GM19351 (cell line): ENCODE data around the gene OTOG.
A peak's percentile ranks its signal among the peaks of the same experiment; 100 is the strongest.

Experiments
- ATAC-seq: cut with Tn5 transposase; IDR thresholded peaks from one replicate; pipeline ENCODE4 v1.9.1; 2021; ENCODE audit warnings: mild to moderate bottlenecking, moderate library complexity; ENCODE audit not compliant: unreplicated experiment

The OTOG gene

DNA sequence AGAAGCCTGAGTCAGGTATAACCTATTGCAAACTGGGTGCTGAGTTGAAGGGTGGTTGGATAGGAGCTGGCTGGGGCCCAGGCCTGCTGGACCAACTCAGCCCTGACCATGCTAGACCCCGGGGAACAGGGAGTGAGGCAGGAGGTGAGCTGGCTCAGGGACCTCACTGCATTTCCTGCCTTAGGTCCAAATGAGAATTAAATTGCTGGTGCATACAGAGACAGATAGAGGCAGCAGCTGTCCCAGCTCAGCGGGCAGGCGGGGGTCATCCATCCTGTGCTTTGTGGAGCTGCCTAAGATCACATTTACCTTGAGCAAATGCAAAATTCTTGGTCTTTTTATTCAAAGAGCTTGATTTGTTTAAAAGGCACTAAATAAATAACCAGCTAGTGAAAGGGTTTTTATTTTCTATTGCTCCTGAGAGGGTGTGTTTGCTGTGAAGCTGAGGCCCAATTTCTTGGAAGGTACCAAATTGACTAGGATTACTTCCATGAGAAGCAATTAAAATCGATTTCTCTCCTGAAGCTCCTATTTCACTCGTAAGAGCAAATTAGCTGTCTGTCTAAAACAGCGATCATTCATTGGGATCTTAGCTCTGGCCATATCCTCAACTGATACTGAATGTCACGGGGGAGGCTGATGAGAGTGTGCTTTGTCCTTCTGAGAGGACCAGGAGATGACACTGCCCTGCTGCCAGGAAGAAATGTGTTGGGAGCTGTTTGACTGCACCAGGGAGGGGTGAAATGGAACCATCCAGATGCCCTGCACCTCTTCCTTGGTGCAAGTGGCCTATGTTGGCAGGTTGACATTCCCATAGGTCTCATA, 27.8 kb upstream of the OTOG start:
- ATAC-seq, result no peak

GRCh38 chr11:17521106-17521900, 25.8 kb upstream of the OTOG start:
- ATAC-seq, result no peak

GRCh38 chr11:17522655-17523054, 24.4 kb upstream of the OTOG start:
- ATAC-seq, result no peak

- ATAC-seq, result no peak
Observed at GRCh38 chr11:17524221-17524620, 22.8 kb upstream of the OTOG start.

GRCh38 chr11:17525570-17525969, 21.5 kb upstream of the OTOG start:
- ATAC-seq, result no peak

- no peak for ATAC-seq
Observed at GRCh38 chr11:17526326-17526725, 20.7 kb upstream of the OTOG start.

GRCh38 chr11:17526931-17527627, 20.0 kb upstream of the OTOG start:
- ATAC-seq, result no peak

- no peak for ATAC-seq
Observed at GRCh38 chr11:17527628-17527995, 19.4 kb upstream of the OTOG start.

- peak; percentile 82 for ATAC-seq
Observed at GRCh38 chr11:17528181-17528691, 18.8 kb upstream of the OTOG start.

GRCh38 chr11:17528906-17529843, 17.9 kb upstream of the OTOG start:
- no peak for ATAC-seq

- ATAC-seq, result no peak
Observed at GRCh38 chr11:17529844-17530185, 17.2 kb upstream of the OTOG start.

DNA sequence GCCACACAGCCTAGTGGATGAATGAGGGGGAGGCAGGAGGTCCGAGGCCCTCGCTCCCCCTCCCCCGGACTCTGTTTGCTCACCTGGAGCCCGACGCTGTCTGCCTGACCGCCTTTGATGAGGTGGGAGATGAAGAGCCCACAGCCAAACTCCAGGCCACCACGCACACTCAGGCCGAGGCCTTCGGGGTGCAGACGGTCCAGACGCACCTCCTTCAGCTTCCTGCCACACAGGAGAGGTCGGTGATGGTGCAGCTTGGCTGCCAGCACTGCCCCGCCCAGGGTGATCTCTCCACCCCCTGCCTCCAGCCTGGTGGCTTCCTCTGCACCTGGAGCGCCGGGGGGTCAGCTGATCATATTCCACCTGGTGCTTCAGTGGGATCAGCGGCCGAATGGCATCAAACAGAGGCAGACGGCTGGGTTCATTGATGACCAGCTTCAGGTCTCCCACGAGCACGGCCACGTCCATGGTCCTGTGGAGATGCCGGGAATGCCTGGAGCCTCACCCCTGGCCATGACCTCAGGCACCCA, 15.9 kb upstream of the OTOG start:
- ATAC-seq, result no peak

DNA sequence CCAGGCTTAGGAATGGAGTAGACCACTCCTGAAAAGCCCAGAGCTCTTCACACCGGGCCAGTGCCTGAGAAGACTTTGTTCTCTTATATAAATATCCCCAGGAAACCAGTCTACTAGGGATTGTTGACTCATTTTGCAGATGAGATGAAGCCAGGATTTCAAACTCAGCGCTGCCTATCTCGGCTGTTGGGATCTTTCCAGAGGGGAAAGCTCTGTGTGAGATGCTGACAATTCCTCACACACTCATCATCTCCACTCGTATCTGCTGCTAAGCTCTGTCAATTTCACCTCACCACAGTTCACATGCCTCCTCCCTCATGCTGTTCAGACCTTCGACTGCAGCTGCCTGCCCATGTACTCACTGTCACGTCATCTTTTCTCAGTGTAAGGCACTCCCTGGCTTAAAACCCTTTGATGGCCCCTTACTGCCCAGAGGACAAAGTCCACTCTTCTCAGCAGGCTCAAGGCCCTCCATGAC, 15.4 kb upstream of the OTOG start:
- no peak for ATAC-seq

DNA sequence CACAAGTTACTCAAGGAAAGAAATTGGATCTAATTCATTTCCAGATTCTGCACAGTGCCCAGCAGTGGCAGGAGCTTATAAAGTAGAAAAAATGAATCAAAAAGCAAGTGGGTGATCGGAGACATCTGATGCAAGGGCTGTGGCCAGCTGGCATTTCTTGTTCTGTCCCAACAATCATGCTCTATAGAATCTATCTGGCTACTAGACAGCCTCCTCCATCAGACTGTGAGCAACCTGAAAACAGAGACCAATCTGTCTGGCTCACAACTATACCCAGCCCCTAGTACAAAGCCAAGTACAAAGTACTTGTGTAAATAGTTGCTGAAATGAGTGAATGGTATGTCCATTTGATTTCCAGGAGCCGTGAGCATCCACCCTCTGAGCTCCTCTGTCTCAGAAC, 14.3 kb upstream of the OTOG start:
- ATAC-seq, result no peak

- no peak for ATAC-seq
Observed at GRCh38 chr11:17533341-17533740, 13.7 kb upstream of the OTOG start.

DNA sequence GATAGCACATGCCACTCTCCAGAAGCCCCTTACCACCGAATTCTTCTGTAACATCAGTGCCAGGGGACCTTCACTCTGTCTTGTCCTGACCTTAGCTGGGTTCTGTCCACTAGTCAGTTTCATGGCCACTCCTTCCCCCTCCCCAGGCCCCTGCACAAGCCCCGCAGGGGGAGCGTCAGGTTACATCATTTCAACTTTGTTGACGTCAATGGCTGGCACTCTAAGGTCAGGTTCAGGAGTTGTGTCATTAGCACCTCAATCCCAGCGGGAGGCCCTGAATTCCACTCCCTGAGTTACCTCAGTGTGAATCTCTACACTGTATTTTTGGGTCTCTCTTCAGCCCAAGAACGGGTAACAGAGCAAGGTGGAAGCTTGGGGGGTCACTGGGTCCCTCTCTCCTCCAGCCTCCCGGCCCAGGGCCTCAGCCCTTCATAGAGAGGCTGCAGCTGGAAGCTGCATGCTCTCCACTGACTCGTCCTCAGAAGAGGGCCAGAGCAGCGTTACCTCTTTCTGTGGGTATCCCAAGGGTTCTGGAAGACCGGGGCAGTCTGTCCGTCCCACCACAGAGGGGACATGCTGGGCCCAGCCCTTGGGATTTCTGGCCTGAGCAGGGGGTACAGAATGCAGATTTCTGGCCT, 13.2 kb upstream of the OTOG start:
- no peak for ATAC-seq

GRCh38 chr11:17535488-17535887, 11.6 kb upstream of the OTOG start:
- ATAC-seq, result no peak

- no peak for ATAC-seq
Observed at GRCh38 chr11:17537261-17537660, 9.8 kb upstream of the OTOG start.

- no peak for ATAC-seq
Observed at GRCh38 chr11:17538054-17538453, 9.0 kb upstream of the OTOG start.

GRCh38 chr11:17538731-17539130, 8.3 kb upstream of the OTOG start:
- ATAC-seq, result no peak
